ENCODE measurements around the gene OXTR.

Gene OXTR

DNA sequence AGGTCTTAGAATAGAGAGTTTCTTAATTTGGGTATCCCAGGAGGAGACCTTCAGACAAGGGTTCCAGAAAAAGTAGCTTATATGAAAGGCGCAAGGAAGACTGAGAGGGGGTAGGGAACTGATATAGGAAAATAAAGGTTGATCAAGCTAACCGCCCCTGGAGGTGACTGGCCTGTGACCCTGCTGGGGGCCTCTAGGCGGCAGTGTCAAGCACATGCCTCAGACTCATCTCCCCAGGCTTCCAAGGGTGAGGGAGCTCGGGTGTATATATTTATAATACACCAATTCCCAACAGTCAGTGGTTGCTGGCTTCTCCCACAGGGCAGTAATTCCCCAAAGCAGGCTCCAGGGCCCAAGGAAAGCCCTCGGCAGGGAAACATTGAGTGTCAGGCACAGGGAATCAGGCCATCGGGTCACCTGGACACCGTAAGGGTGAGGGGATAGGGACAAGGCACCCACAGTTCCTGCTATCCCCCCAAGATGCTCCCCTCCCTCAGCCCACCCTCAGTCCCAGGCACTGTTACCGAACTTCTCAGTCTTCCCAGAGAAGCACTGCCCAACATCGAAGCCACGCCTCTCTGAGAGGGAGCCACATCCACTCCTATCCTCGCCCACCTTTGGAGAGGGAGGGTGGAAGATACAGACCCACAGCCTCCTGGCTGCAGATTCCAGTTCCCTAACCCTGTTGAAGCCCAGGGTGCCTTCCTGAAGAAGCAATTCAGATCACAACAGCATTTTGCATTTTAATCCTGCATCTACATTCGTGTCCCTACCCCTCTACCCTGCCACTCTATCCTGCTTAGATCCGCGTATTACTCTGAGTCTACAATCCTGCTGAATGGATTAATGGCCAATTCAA lies 55.3 kb downstream of the OXTR start:
- Mint-ChIP-seq H3K27ac (no peak overlapping the region), H3K27me3 (peaks cover 34% of the 10 kb centered on the region), H3K4me1 (no peaks in the 10 kb centered on the region), H3K4me3 (no peak overlapping the region), H3K9me3 (no peaks in the 10 kb centered on the region), H3K36me3 (no peaks in the 10 kb centered on the region)
- no peak for ATAC-seq

DNA sequence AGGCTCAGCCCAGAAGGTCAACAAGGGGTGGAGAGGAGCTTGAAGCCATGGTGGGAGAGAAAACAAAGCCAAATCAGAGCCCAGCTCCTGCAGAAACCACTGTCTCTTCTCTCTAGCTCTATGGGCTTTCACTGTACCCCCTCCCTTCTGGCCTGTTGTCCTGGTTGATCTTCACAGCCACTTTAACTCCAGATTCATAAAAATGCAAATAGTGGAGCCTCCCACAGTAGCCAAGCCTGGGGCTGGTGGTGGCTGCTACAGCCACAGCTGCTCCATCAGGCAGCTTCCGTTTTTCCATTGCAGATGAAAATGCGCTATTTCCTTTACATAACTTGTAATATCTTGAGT lies 56.5 kb downstream of the OXTR start:
- Mint-ChIP-seq H3K36me3 (no peaks in the 10 kb centered on the region), H3K27ac (no peak overlapping the region), H3K4me3 (no peak overlapping the region), H3K27me3 (peaks cover 43% of the 10 kb centered on the region), H3K9me3 (no peaks in the 10 kb centered on the region), H3K4me1 (no peaks in the 10 kb centered on the region)
- no peak for ATAC-seq

DNA sequence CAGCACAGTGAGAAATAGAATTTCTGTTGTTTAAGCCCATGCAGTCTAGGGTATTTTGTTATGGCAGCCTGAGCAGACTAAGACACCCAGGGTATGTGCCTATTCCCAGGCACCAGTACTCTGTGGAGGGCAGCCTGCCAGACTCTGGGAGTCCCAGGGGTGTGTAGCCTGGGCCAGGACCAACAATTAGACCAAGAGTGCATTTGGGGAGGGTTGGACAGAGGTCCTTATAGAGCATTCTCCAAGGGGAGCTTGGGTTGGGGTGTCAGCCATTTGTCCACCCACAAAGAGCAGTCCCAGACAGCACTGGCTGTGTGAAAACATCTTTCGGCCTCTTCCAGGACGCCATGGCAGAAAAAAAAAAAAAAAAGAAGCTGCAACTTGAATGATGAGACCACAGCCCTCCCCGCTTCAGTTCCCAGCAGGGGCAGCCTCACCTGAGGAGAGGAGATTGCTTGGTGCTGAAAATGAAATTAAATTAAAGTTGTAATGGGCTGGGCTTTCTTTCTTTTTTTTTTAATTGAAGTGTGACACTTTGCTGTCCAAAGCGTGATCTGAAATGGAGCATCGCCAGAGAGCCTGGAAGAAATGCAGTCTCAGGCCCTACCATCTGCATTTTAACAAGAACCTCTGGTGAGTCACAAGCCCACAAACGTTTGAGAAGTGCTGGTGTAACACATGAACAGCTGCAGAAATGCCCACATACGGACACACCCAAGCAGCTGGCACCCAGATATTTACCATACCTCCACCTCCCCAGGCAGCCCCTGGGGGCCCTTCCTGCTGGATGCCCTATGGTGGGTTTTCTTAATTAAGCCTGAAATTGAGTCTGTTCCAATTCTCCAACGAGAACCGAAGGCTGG lies 57.1 kb downstream of the OXTR start:
- Mint-ChIP-seq H3K4me3 (no peak overlapping the region), H3K4me1 (no peaks in the 10 kb centered on the region), H3K27me3 (peaks cover 43% of the 10 kb centered on the region), H3K9me3 (no peaks in the 10 kb centered on the region), H3K27ac (no peak overlapping the region), H3K36me3 (no peaks in the 10 kb centered on the region)
- no peak for ATAC-seq

DNA sequence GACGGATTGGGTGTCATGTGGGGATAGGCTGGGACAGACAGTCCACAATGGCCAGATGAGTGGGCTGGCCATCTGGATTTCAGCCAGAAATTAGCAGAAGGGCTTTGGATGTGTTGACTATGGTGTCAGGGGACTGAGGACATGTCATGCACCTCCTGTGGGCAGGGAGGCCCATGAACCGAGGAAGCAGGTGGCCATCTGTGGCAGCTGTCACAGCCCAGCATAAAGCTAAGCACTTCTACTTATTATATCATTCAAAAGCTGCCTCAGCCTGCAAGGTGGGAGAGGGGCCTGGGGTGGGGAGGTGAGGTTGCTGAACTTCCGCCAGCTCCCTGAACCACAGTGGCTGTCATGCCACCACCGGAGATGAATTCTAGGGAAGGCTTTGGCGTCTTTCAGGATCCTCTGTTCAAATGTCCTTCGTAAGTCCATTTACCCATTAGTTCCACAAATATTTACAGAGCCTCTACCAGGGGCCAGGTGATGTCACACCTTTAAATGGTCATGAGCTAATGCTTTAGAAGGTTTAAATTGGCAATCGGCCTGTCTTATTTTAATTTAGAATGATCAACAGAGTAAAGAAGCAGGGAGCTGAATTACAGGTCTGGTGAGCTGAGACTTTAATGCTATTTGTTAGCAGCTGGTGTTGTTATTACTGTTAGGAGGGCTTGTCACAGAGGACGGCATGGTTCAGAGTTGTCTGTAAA lies 59.5 kb downstream of the OXTR start:
- H3K4me3 Mint-ChIP-seq: no peak overlapping the region
- ATAC-seq: no peak
- H3K9me3 Mint-ChIP-seq: peaks cover 6% of the 10 kb centered on the region
- H3K27ac Mint-ChIP-seq: no peak overlapping the region
- peaks cover 30% of the 10 kb centered on the region for H3K27me3 Mint-ChIP-seq
- H3K4me1 Mint-ChIP-seq: no peaks in the 10 kb centered on the region
- H3K36me3 Mint-ChIP-seq: no peaks in the 10 kb centered on the region

DNA sequence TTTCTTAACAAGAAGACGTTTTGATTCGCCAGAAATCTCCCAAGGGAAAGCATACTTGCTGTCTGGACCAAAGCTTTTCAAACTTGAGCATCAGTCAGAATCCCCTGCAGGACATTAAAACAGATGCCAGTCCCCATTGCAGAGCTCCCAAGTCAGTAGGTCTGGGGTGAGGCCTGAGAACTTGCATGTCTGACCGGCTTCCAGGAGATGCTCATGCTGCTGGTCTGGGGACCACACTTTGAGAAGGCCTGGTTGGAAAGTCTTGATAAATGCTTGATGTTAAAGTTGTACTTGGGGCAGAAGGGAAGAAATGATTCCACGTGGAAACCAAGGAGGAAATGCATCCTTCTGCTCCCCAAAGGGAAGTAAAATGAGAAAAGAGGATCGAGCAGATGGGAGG lies 60.1 kb downstream of the OXTR start:
- H3K9me3 Mint-ChIP-seq: peaks cover 9% of the 10 kb centered on the region
- H3K27me3 Mint-ChIP-seq: peaks cover 30% of the 10 kb centered on the region
- H3K4me3 Mint-ChIP-seq: no peak overlapping the region
- H3K27ac Mint-ChIP-seq: no peak overlapping the region
- no peak for ATAC-seq
- H3K4me1 Mint-ChIP-seq: no peaks in the 10 kb centered on the region
- no peaks in the 10 kb centered on the region for H3K36me3 Mint-ChIP-seq

DNA sequence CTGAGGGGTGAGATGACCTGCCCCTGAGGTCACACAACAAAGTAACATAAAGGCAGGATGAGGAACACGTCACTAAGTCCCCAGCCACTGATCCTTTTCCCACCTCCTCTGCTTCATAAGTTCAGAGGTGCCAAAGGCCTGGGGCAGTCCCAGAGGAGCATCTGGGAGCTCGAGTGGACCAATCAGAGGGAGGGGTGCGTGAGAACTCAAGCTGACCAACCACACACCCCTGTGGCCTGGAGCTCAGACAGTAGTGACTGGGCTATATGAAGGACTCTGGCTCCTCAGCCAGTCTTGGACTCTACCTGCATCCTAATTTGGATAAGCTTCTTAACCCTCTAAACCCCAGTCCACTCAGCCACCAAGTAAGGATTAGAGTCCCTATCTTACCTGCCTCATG lies 63.8 kb downstream of the OXTR start:
- Mint-ChIP-seq H3K4me1 (no peaks in the 10 kb centered on the region), H3K9me3 (peaks cover 9% of the 10 kb centered on the region), H3K36me3 (no peaks in the 10 kb centered on the region), H3K27me3 (peaks cover 16% of the 10 kb centered on the region), H3K27ac (no peak overlapping the region), H3K4me3 (no peak overlapping the region)
- ATAC-seq: no peak

DNA sequence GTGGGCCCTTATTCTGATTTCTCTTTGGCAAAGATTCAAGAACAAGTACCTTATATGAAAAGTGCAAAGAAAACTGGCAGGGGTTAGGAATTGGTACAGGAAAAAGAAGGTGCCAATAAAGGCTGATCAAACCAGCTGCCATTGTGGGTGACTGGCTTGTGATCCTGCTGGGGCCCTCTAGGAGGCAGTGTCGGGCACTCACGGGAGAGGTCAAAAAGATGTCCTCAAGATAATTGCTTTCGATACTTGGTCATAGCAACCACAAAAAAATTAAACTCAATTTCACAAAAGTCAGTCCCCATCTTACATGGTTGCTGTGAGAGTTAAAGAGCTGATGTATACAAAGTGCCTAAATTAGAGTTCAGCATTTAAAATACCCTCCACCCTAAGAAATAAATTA lies 66.9 kb downstream of the OXTR start:
- peaks cover 9% of the 10 kb centered on the region for H3K9me3 Mint-ChIP-seq
- no peaks in the 10 kb centered on the region for H3K27me3 Mint-ChIP-seq
- no peak for ATAC-seq
- no peak overlapping the region for H3K27ac Mint-ChIP-seq
- H3K36me3 Mint-ChIP-seq: no peaks in the 10 kb centered on the region
- no peaks in the 10 kb centered on the region for H3K4me1 Mint-ChIP-seq
- no peak overlapping the region for H3K4me3 Mint-ChIP-seq

Data from stimulated activated memory B cell treated with anti-CD40 and anti-IgM and Interleukin-4, amounts not matched to agents 10 μg/mL and 1 μg/mL and 100 μg/mL, for 72 hours (primary cell).